ENCODE measurements around the gene FARP1. TPM values are rescaled to one million over a fixed set of nuclear protein-coding genes. Genes with fewer than 3 reads are reported as not detected.

Gene FARP1
- total RNA-seq, 1 experiment from 2014 or later = not detected

GRCh38 chr13:98457053-98457452 lies 314.2 kb downstream of the FARP1 start:
- no peak for DNase-seq
- Histone ChIP-seq H3K4me1 (ENCODE audit: low read length) (no peaks in the 10 kb centered on the region), H3K9me3 (ENCODE audit: low read length) (no peaks in the 10 kb centered on the region), H4K20me1 (ENCODE audit: insufficient read depth, low read depth, low read length) (peaks cover 15% of the 10 kb centered on the region), H3K27ac (ENCODE audit: low read length) (no peak overlapping the region), H3K9ac (ENCODE audit: low read length) (no peak overlapping the region), H3K27me3 (ENCODE audit: low read length) (no peaks in the 10 kb centered on the region), H3K9me2 (replicated peaks; ENCODE audit: insufficient read depth, low read length) (no peaks in the 10 kb centered on the region), H3K4me2 (ENCODE audit: low read depth, low read length, poor library complexity, severe bottlenecking) (no peak overlapping the region), H3K79me2 (ENCODE audit: low read length) (peaks cover 3% of the 10 kb centered on the region; the same call in 1 of the 2 replicates), H2AFZ (ENCODE audit: low read length) (no peak overlapping the region), H3K4me3 (ENCODE audit: low read length) (no peak overlapping the region), H3K36me3 (ENCODE audit: insufficient read depth, low read length) (peaks cover 17% of the 10 kb centered on the region)

GRCh38 chr13:98458431-98458830 lies 315.5 kb downstream of the FARP1 start:
- Histone ChIP-seq H3K4me3 (ENCODE audit: low read length) (no peak overlapping the region), H3K4me1 (ENCODE audit: low read length) (no peaks in the 10 kb centered on the region), H3K9ac (ENCODE audit: low read length) (no peak overlapping the region), H3K79me2 (ENCODE audit: low read length) (peaks cover 3% of the 10 kb centered on the region), H3K9me2 (replicated peaks; ENCODE audit: insufficient read depth, low read length) (no peaks in the 10 kb centered on the region), H3K27me3 (ENCODE audit: low read length) (no peaks in the 10 kb centered on the region), H3K9me3 (ENCODE audit: low read length) (no peaks in the 10 kb centered on the region), H4K20me1 (ENCODE audit: insufficient read depth, low read depth, low read length) (peaks cover 15% of the 10 kb centered on the region), H3K27ac (ENCODE audit: low read length) (no peak overlapping the region), H3K4me2 (ENCODE audit: low read depth, low read length, poor library complexity, severe bottlenecking) (no peak overlapping the region), H3K36me3 (ENCODE audit: insufficient read depth, low read length) (peaks cover 11% of the 10 kb centered on the region), H2AFZ (ENCODE audit: low read length) (no peak overlapping the region)
- no peak for DNase-seq

GRCh38 chr13:98459171-98459681 lies 316.3 kb downstream of the FARP1 start:
- Histone ChIP-seq H3K27ac (ENCODE audit: low read length) (no peak overlapping the region), H3K4me1 (ENCODE audit: low read length) (no peaks in the 10 kb centered on the region), H3K4me2 (ENCODE audit: low read depth, low read length, poor library complexity, severe bottlenecking) (no peak overlapping the region), H2AFZ (ENCODE audit: low read length) (no peak overlapping the region), H3K9me2 (replicated peaks; ENCODE audit: insufficient read depth, low read length) (no peaks in the 10 kb centered on the region), H3K36me3 (ENCODE audit: insufficient read depth, low read length) (peaks cover 11% of the 10 kb centered on the region), H3K4me3 (ENCODE audit: low read length) (no peak overlapping the region), H4K20me1 (ENCODE audit: insufficient read depth, low read depth, low read length) (peaks cover 15% of the 10 kb centered on the region), H3K79me2 (ENCODE audit: low read length) (peaks cover 3% of the 10 kb centered on the region), H3K9ac (ENCODE audit: low read length) (no peak overlapping the region), H3K9me3 (ENCODE audit: low read length) (no peaks in the 10 kb centered on the region), H3K27me3 (ENCODE audit: low read length) (no peaks in the 10 kb centered on the region)
- DNase-seq = no peak

- DNase-seq = no peak
- no peaks in the 10 kb centered on the region for H3K27me3 ChIP-seq (ENCODE audit: low read length)
- H3K36me3 ChIP-seq (ENCODE audit: insufficient read depth, low read length) = peaks cover 11% of the 10 kb centered on the region
- no peaks in the 10 kb centered on the region for H3K9me2 ChIP-seq (replicated peaks; ENCODE audit: insufficient read depth, low read length)
- no peaks in the 10 kb centered on the region for H3K9me3 ChIP-seq (ENCODE audit: low read length)
- peaks cover 6% of the 10 kb centered on the region for H3K79me2 ChIP-seq (ENCODE audit: low read length)
- H3K4me2 ChIP-seq (ENCODE audit: low read depth, low read length, poor library complexity, severe bottlenecking) = no peak overlapping the region
- peaks cover 15% of the 10 kb centered on the region for H4K20me1 ChIP-seq (ENCODE audit: insufficient read depth, low read depth, low read length)
- no peak overlapping the region for H3K9ac ChIP-seq (ENCODE audit: low read length)
- H3K4me3 ChIP-seq (ENCODE audit: low read length) = no peak overlapping the region
- H3K27ac ChIP-seq (ENCODE audit: low read length) = no peak overlapping the region
- H3K4me1 ChIP-seq (ENCODE audit: low read length) = no peaks in the 10 kb centered on the region
- H2AFZ ChIP-seq (ENCODE audit: low read length) = no peak overlapping the region
These were observed 317.0 kb downstream of the FARP1 start for GRCh38 chr13:98459721-98460370.

- peaks cover 15% of the 10 kb centered on the region for H4K20me1 ChIP-seq (ENCODE audit: insufficient read depth, low read depth, low read length)
- no peaks in the 10 kb centered on the region for H3K4me1 ChIP-seq (ENCODE audit: low read length)
- no peak overlapping the region for H3K4me3 ChIP-seq (ENCODE audit: low read length)
- no peaks in the 10 kb centered on the region for H3K9me2 ChIP-seq (replicated peaks; ENCODE audit: insufficient read depth, low read length)
- H3K27me3 ChIP-seq (ENCODE audit: low read length) = no peaks in the 10 kb centered on the region
- DNase-seq = no peak
- no peak overlapping the region for H3K4me2 ChIP-seq (ENCODE audit: low read depth, low read length, poor library complexity, severe bottlenecking)
- H3K79me2 ChIP-seq (ENCODE audit: low read length) = peaks cover 9% of the 10 kb centered on the region
- H3K9me3 ChIP-seq (ENCODE audit: low read length) = no peaks in the 10 kb centered on the region
- no peak overlapping the region for H2AFZ ChIP-seq (ENCODE audit: low read length)
- H3K27ac ChIP-seq (ENCODE audit: low read length) = no peak overlapping the region
- no peak overlapping the region for H3K9ac ChIP-seq (ENCODE audit: low read length)
- peaks cover 11% of the 10 kb centered on the region for H3K36me3 ChIP-seq (ENCODE audit: insufficient read depth, low read length)
These were observed 317.6 kb downstream of the FARP1 start for GRCh38 chr13:98460516-98460915.

GRCh38 chr13:98461486-98462240 lies 318.8 kb downstream of the FARP1 start:
- H3K79me2 ChIP-seq (ENCODE audit: low read length) = peaks cover 16% of the 10 kb centered on the region
- peaks cover 17% of the 10 kb centered on the region for H4K20me1 ChIP-seq (ENCODE audit: insufficient read depth, low read depth, low read length)
- no peak overlapping the region for H3K9ac ChIP-seq (ENCODE audit: low read length)

GRCh38 chr13:98462241-98462882 lies 319.5 kb downstream of the FARP1 start:
- Histone ChIP-seq H3K27me3 (ENCODE audit: low read length) (no peaks in the 10 kb centered on the region), H3K27ac (ENCODE audit: low read length) (no peak overlapping the region), H3K9me2 (replicated peaks; ENCODE audit: insufficient read depth, low read length) (no peaks in the 10 kb centered on the region), H3K79me2 (ENCODE audit: low read length) (peaks cover 23% of the 10 kb centered on the region), H3K9ac (ENCODE audit: low read length) (no peak overlapping the region), H2AFZ (ENCODE audit: low read length) (no peak overlapping the region), H3K4me3 (ENCODE audit: low read length) (no peak overlapping the region), H4K20me1 (ENCODE audit: insufficient read depth, low read depth, low read length) (peaks cover 20% of the 10 kb centered on the region), H3K4me1 (ENCODE audit: low read length) (no peaks in the 10 kb centered on the region), H3K9me3 (ENCODE audit: low read length) (no peaks in the 10 kb centered on the region), H3K4me2 (ENCODE audit: low read depth, low read length, poor library complexity, severe bottlenecking) (no peak overlapping the region), H3K36me3 (ENCODE audit: insufficient read depth, low read length) (peaks cover 15% of the 10 kb centered on the region)
- no peak for DNase-seq

More at GRCh38 chr13:98461486-98462240, 318.8 kb downstream of the FARP1 start:
- H3K9me3 ChIP-seq (ENCODE audit: low read length) = no peaks in the 10 kb centered on the region
- H3K9me2 ChIP-seq (replicated peaks; ENCODE audit: insufficient read depth, low read length) = no peaks in the 10 kb centered on the region
- no peak overlapping the region for H3K4me2 ChIP-seq (ENCODE audit: low read depth, low read length, poor library complexity, severe bottlenecking)
- no peaks in the 10 kb centered on the region for H3K4me1 ChIP-seq (ENCODE audit: low read length)
- H3K4me3 ChIP-seq (ENCODE audit: low read length) = no peak overlapping the region
- peaks cover 15% of the 10 kb centered on the region for H3K36me3 ChIP-seq (ENCODE audit: insufficient read depth, low read length)
- no peak overlapping the region for H3K27ac ChIP-seq (ENCODE audit: low read length)
- H2AFZ ChIP-seq (ENCODE audit: low read length) = no peak overlapping the region
- DNase-seq = no peak
- no peaks in the 10 kb centered on the region for H3K27me3 ChIP-seq (ENCODE audit: low read length)

GRCh38 chr13:98462946-98463345 lies 320.1 kb downstream of the FARP1 start:
- H3K36me3 ChIP-seq (ENCODE audit: insufficient read depth, low read length) = peaks cover 13% of the 10 kb centered on the region
- no peak overlapping the region for H3K4me2 ChIP-seq (ENCODE audit: low read depth, low read length, poor library complexity, severe bottlenecking)
- no peak for DNase-seq
- H3K27me3 ChIP-seq (ENCODE audit: low read length) = no peaks in the 10 kb centered on the region
- H3K4me1 ChIP-seq (ENCODE audit: low read length) = no peaks in the 10 kb centered on the region
- no peaks in the 10 kb centered on the region for H3K9me2 ChIP-seq (replicated peaks; ENCODE audit: insufficient read depth, low read length)
- H4K20me1 ChIP-seq (ENCODE audit: insufficient read depth, low read depth, low read length) = peaks cover 23% of the 10 kb centered on the region
- H3K79me2 ChIP-seq (ENCODE audit: low read length) = peaks cover 23% of the 10 kb centered on the region
- no peaks in the 10 kb centered on the region for H3K9me3 ChIP-seq (ENCODE audit: low read length)
- no peak overlapping the region for H2AFZ ChIP-seq (ENCODE audit: low read length)
- H3K27ac ChIP-seq (ENCODE audit: low read length) = no peak overlapping the region
- H3K9ac ChIP-seq (ENCODE audit: low read length) = no peak overlapping the region
- no peak overlapping the region for H3K4me3 ChIP-seq (ENCODE audit: low read length)
